Stimulated activated naive CD8-positive, alpha-beta T cell treated with anti-CD3 and anti-CD28 coated beads, Interleukin-15, Interleukin-2, amounts not matched to agents 100 ng/mL and 50 ng/mL, for 24 hours (primary cell): ENCODE data around the gene ZSCAN20.
"Not testable (repeated sequence)": the region's sequence is repeated elsewhere in the genome, so short reads cannot be mapped to it uniquely, and the experiment has no call there.

Experiments used
- H3K27ac Mint-ChIP-seq: one replicate; pipeline ENCODE4 v1.8.0; 2021; ENCODE audit warnings: mild to moderate bottlenecking, mixed read lengths
- H3K27me3 Mint-ChIP-seq: one replicate; pipeline ENCODE4 v1.8.0; 2021; ENCODE audit warnings: mixed read lengths
- H3K36me3 Mint-ChIP-seq: one replicate; pipeline ENCODE4 v1.8.0; 2021; ENCODE audit warnings: low read depth, mixed read lengths
- H3K4me1 Mint-ChIP-seq: one replicate; pipeline ENCODE4 v1.8.0; 2021; ENCODE audit warnings: low read depth, mixed read lengths
- H3K4me3 Mint-ChIP-seq: one replicate; pipeline ENCODE4 v1.8.0; 2021; ENCODE audit warnings: mild to moderate bottlenecking, mixed read lengths
- H3K9me3 Mint-ChIP-seq: one replicate; pipeline ENCODE4 v1.8.0; 2021; ENCODE audit warnings: mixed read lengths

ZSCAN20 gene

DNA sequence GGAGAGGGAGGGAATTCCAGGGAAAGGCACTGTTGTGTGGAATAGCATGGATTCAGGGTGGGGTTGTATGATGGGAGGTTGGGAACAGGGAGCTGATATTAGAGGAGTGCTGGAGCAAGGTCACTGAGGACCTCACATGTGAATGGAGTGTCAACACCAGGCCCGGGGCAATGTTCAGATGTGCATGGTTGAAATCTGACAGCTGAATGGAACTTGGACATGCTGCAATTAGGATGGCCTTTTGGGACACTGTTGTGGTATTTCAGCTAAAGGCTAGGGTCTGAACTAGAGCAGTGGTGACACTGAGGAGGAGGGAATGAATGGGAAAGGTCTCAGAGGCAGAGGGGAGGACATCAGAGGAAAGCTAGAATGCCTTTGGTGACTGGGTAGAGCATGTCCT is 25.0 kb downstream of the ZSCAN20 start:
- no peak overlapping the region for H3K4me3 Mint-ChIP-seq
- no peak overlapping the region for H3K27ac Mint-ChIP-seq
- H3K27me3 Mint-ChIP-seq: no peaks in the 10 kb centered on the region
- peaks cover 43% of the 10 kb centered on the region for H3K9me3 Mint-ChIP-seq
- H3K36me3 Mint-ChIP-seq: peaks cover 43% of the 10 kb centered on the region
- H3K4me1 Mint-ChIP-seq: no peaks in the 10 kb centered on the region

DNA sequence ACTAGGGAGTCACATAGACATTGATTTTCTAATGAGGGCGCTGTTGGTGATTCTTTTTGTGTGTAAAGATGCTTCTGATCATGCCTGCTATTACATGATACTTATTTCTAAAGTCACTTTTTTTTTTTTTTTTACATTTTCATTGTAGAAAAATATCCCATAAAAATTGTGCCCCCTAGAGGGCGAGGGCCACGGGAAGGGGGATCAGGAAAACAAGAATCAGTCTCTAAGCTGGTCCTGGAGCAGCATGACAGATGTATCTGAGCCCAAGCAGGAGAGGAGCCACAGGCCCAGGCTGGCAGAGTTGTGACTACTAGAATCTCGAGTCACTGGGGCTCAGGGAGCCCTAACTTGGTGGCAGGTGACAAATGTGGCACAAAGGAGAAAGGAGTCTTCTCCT is 28.1 kb downstream of the ZSCAN20 start:
- Mint-ChIP-seq H3K27ac (no peak overlapping the region), H3K36me3 (peaks cover 17% of the 10 kb centered on the region)

DNA sequence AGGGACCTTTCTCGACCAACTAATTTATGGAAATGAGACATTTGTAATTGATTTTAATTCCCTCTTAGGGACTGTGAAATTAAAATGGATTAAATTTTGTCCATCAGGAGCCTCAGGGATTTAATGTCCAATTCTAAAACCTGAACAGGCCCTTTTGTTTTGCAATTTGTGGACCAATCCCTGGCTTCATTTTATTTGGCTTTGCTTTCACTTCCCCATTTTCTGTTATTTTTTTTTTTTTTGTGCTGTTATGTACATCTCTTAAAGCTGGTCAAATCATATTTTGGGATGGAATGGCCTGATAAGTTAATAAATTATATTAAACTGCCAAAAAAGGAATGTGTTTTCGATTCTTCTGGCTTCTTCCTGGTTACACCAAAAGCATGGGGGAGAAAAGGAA is 28.9 kb downstream of the ZSCAN20 start:
- Mint-ChIP-seq H3K36me3 (peaks cover 11% of the 10 kb centered on the region), H3K4me1 (no peaks in the 10 kb centered on the region), H3K4me3 (no peak overlapping the region), H3K9me3 (peaks cover 17% of the 10 kb centered on the region), H3K27ac (no peak overlapping the region), H3K27me3 (no peaks in the 10 kb centered on the region)

More for the DNA sequence above, 28.1 kb downstream of the ZSCAN20 start:
- Mint-ChIP-seq H3K9me3 (peaks cover 25% of the 10 kb centered on the region), H3K4me1 (no peaks in the 10 kb centered on the region), H3K4me3 (no peak overlapping the region), H3K27me3 (no peaks in the 10 kb centered on the region)

DNA sequence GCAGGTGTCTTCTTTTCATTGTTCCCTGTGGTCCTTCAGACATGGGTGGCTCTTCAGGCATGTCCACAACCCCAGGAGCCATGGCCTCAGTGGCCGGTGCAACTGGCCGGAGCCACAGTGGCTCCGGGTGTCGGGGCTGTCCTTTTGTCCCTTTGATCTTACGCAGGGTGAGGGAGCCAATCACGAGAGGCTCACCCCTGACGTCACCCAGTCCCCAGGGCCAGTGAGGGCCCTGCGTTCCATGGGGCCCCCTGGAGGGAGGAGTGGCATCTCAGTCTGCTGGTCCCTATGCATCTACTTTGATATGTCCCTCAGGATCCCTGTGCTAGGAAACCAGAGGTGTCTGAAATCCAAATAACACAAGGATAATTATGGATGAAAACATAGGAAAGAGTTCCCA is 29.3 kb downstream of the ZSCAN20 start:
- Mint-ChIP-seq H3K27ac (no peak overlapping the region), H3K9me3 (peaks cover 15% of the 10 kb centered on the region), H3K27me3 (no peaks in the 10 kb centered on the region), H3K36me3 (peaks cover 9% of the 10 kb centered on the region), H3K4me1 (no peaks in the 10 kb centered on the region), H3K4me3 (no peak overlapping the region)

DNA sequence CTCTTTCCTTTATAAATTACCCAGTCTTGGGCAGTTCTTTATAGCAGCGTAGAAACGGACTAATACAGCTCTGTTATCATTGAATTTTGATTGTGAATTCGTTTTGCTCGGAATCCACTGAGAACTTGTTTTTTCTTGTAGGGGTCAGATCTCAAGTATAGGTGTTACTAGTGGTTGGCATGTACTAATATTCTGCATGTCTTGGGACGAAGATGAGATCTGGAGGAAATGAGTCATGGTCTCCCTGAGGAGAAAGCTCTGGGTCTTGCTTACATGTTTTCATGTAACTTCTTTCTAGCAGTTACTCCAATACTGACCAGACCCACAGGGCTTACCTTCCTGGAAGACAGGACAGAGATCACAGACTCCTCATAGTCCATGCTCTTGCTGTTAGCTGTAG is 30.3 kb downstream of the ZSCAN20 start:
- Mint-ChIP-seq H3K36me3 (peaks cover 3% of the 10 kb centered on the region), H3K4me3 (no peak overlapping the region), H3K27me3 (no peaks in the 10 kb centered on the region), H3K27ac (no peak overlapping the region), H3K9me3 (peaks cover 7% of the 10 kb centered on the region), H3K4me1 (no peaks in the 10 kb centered on the region)

DNA sequence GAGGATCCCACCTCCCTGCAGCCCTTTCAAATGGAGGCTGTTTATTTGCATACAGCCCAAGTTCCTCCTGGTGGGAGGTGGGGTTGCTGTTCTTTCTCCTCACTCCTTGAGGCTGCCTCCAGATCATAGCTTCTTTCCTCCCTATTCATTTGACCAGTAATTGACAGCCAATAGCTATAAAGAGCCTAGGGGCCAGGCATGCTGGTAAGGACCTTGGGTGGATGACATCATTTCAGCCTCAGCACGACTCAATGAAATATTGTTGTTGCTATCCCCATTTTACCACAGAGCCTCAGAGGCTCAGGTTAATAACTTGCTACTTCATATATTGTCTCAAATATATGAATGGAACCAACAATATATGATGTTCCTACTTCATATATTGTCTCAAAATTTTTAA is 31.1 kb downstream of the ZSCAN20 start:
- H3K36me3 Mint-ChIP-seq: no peaks in the 10 kb centered on the region
- H3K27me3 Mint-ChIP-seq: peaks cover 4% of the 10 kb centered on the region
- peaks cover 3% of the 10 kb centered on the region for H3K9me3 Mint-ChIP-seq
- H3K4me1 Mint-ChIP-seq: no peaks in the 10 kb centered on the region
- no peak overlapping the region for H3K4me3 Mint-ChIP-seq
- H3K27ac Mint-ChIP-seq: no peak overlapping the region

DNA sequence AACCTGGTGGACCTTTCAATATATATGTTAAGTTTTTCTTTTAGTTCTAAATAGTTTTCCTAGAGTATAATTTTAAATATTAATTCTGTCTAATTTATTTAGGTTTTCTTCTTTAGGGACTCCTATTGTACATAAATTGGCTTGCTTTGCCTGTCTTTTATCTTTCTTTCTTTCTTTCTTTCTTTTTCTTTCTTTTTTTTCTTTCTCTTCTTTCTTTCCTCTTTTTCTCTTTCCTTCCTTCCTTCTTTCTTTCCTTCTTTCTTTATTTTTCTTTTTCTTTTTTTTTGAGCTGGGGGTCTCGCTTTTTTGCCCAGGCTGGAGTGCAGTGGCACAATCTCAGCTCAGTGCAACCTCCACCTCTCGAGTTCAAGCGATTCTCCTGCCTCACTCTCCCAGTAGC is 35.2 kb downstream of the ZSCAN20 start:
- Mint-ChIP-seq H3K9me3 (no peaks in the 10 kb centered on the region), H3K27me3 (peaks cover 7% of the 10 kb centered on the region), H3K4me1 (no peaks in the 10 kb centered on the region), H3K27ac (no peak overlapping the region), H3K36me3 (no peaks in the 10 kb centered on the region), H3K4me3 (no peak overlapping the region)

DNA sequence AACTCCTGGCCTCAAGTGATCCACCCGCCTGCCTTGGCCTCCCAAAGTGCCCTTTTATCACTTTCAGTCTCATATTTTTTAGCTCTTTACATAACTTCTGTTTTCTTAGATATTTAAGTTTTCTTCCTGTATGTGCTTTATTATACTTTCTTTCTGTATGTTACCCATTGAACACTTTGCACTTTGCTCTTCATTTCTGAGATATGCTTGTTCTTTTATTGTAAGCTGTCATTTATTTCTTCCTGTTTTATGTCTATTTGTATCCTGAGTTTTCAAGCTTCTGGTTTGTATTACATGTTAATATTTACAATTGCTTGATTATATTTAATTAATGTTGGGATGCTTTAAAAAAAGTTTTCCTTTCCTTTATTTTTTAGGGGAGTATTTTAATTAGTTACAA is 35.7 kb downstream of the ZSCAN20 start:
- no peak overlapping the region for H3K4me3 Mint-ChIP-seq

DNA sequence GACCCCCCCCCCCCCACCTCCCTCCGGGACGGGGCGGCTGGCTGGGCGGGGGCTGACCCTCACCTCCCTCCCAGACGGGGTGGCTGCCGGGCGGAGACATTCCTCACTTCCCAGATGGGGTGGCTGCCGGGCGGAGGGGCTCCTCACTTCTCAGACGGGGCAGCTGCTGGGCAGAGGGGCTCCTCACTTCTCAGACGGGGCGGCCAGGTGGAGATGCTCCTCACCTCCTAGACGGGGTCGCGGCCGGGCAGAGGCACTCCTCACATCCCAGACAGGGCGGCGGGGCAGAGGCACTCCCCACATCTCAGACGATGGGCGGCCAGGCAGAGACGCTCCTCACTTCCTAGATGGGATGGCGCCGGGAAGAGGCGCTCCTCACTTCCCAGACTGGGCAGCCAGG is 36.8 kb downstream of the ZSCAN20 start:
- not testable (repeated sequence) for H3K4me3 Mint-ChIP-seq, H3K27me3 Mint-ChIP-seq, H3K4me1 Mint-ChIP-seq, H3K27ac Mint-ChIP-seq, H3K36me3 Mint-ChIP-seq, H3K9me3 Mint-ChIP-seq

More for the DNA sequence above, 35.7 kb downstream of the ZSCAN20 start:
- no peaks in the 10 kb centered on the region for H3K36me3 Mint-ChIP-seq
- peaks cover 7% of the 10 kb centered on the region for H3K27me3 Mint-ChIP-seq
- no peaks in the 10 kb centered on the region for H3K9me3 Mint-ChIP-seq
- no peak overlapping the region for H3K27ac Mint-ChIP-seq
- no peaks in the 10 kb centered on the region for H3K4me1 Mint-ChIP-seq

DNA sequence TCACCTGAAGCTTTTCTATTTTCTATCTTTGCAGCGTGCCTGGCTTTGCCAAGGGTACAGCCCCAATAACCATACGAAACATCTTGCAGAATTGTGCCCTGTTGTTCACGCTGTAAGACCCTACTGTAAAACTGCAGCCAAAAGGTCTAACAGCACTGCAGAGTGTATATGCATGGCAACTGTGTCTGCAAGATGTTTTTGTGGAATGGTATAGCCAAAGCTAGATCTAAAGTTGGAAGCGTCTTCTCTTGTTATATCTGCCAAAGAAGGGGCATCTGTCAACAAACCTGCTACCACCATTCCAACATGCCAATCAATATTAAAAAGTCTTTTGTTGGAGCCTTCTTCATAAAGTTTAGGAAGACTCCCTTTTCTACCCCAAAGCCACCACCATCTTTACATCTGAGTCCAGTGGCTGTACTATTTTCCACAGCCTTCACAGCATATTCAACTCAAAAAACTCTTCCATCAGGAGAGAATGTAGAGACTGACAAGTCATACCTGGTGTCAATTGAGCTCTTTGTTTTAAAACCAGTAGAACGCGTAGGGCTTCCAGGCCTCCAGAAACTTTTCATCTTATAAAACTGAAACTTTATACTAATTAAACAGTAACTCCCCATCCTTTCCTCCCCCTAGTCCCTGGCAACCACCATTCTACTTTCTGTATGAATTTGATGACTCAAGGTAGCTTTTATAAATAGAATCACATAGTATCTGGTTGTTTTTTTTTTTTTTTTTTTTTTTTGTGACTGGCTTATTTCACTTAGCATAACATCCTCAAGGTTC is 40.0 kb downstream of the ZSCAN20 start:
- Mint-ChIP-seq H3K27ac (no peak overlapping the region), H3K4me1 (no peaks in the 10 kb centered on the region), H3K27me3 (peaks cover 7% of the 10 kb centered on the region), H3K9me3 (no peaks in the 10 kb centered on the region), H3K36me3 (no peaks in the 10 kb centered on the region), H3K4me3 (no peak overlapping the region)

DNA sequence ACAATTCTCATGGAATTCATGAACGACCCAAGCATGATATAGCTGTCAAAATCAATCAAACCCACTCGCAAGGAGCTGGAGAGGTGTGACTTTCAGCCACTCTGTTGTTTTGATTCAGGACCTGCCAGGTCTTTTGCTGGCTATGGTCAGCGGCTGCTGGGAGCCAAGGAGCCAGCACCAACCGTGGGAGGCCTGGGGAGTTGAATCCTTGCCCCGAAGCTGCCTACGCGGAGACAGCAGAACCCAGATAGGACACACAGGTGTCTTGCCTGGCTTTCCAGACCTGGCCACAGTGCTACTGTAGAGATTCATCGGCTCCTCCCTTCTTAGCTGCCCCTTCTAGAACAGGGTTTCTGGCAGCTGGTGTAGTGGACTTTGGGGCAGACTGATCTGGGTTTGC is 42.7 kb downstream of the ZSCAN20 start:
- Mint-ChIP-seq H3K27ac (no peak overlapping the region), H3K4me3 (no peak overlapping the region), H3K36me3 (no peaks in the 10 kb centered on the region), H3K27me3 (peaks cover 3% of the 10 kb centered on the region), H3K4me1 (no peaks in the 10 kb centered on the region), H3K9me3 (no peaks in the 10 kb centered on the region)

DNA sequence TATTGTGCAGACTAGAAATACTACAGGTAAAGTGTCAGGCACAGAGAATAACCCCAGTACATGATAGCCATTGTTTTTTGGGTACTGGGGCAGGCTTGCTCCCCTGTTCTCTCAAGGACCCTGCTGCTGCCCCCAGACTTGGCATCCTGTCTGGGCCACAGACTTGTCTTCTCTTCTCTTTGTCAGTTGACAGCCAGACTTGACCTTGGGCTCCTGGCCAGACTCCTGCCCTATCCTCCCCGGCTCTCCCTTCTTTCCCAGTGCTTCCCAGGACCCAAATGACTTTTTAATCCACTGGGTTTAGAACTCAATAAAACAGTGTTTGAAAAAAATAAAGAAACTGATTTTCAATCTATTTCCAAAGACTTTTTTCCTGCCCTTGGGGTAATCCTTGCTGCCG is 43.2 kb downstream of the ZSCAN20 start:
- no peaks in the 10 kb centered on the region for H3K36me3 Mint-ChIP-seq
- H3K27me3 Mint-ChIP-seq: peaks cover 3% of the 10 kb centered on the region
- H3K9me3 Mint-ChIP-seq: no peaks in the 10 kb centered on the region
- no peak overlapping the region for H3K27ac Mint-ChIP-seq
- no peaks in the 10 kb centered on the region for H3K4me1 Mint-ChIP-seq
- H3K4me3 Mint-ChIP-seq: no peak overlapping the region

DNA sequence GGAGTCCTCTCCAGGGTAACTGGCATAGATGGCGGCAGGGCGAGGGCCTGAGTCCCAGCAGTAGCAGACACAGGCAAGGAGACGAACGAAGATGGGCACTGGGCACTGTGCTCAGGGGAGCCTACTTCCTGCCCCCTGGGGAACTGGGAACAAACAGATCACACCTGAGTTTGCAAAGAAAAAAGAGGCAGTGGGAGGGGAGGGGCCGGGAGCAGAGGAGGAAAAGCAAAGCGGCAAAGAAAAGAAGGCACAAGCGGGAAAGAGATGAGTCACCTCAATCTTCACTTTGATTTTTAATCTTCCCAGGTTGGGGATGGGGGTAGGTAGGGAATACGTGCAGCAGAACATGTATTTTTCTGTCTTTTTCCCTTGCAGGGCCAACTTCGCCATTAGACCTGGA is 44.0 kb downstream of the ZSCAN20 start:
- H3K4me1 Mint-ChIP-seq: no peaks in the 10 kb centered on the region

DNA sequence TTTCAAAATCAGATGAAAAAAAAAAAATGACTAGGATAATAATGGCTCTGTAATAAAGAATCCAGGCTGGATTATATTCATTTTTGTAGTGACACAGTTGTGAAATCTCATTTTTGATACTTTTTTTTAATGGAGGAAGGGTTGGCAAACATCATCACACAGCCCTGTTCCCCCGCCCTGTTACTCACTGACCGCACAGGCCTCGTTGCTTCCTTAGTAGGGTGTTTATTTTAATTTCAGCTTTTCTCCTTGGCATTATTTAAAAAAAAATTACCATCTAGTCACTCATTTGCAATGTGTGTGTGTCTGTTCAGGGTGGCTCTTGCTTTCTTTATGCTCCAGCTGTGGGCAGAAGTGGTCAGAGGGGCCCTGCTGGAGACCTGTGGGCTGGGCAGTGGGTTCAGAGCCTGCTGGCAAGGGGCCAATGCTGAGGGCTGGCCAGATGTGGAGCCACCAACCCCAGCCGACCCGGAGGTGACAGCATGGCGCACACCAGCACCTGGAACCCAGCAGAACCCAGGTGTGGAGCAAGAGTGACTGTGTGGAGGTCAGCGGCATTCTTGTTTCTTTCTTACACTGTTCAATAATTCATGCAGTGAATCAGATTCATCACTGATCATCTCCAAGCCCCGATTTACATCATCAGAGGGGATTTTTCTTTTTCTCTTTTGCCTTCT is 44.6 kb downstream of the ZSCAN20 start:
- no peaks in the 10 kb centered on the region for H3K27me3 Mint-ChIP-seq
- H3K36me3 Mint-ChIP-seq: no peaks in the 10 kb centered on the region

More for the DNA sequence above, 44.0 kb downstream of the ZSCAN20 start:
- Mint-ChIP-seq H3K36me3 (no peaks in the 10 kb centered on the region), H3K9me3 (no peaks in the 10 kb centered on the region), H3K27ac (no peak overlapping the region), H3K27me3 (peaks cover 3% of the 10 kb centered on the region), H3K4me3 (no peak overlapping the region)

DNA sequence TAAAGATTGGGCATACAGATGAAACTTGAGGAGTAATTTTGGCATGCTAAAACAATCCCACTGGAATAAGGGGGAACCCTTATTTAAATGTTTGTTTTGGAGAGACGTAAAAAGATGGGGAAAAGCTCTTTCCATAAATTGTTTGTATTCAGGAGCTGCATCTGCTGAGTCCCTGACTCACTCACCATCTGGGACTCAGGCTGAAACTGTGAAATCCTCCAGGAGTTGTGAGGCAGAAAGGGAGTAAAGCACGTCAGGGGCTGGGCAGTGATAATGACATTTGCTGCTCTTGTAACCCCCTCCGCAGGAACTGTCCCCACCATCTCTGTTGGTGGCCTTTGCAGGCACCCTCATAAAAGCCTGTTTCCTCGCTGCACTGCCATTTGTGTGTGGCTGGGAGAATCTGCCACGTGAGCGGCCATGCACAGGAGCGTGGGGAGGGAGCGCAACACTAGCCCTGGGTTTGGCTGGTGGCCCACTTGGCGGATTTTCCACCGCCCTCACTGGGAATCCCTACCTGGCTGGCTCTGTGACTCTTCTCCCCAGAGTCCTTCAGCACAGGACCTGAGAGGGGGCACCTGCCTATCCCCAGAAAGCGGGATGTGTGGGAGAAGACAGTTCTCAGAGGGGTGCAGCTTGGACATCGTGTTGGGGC is 45.3 kb downstream of the ZSCAN20 start:
- Mint-ChIP-seq H3K9me3 (no peaks in the 10 kb centered on the region), H3K4me1 (no peaks in the 10 kb centered on the region), H3K4me3 (no peak overlapping the region), H3K36me3 (no peaks in the 10 kb centered on the region), H3K27ac (no peak overlapping the region), H3K27me3 (peaks cover 6% of the 10 kb centered on the region)

More for the DNA sequence above, 44.6 kb downstream of the ZSCAN20 start:
- Mint-ChIP-seq H3K4me1 (no peaks in the 10 kb centered on the region), H3K9me3 (no peaks in the 10 kb centered on the region), H3K4me3 (no peak overlapping the region), H3K27ac (no peak overlapping the region)
